ACC112 (cell line): Measurements from ENCODE around the gene PLEKHG4B.

Source experiments
- H2AFZ ChIP-seq: fragments of 200-600 bp; sonication (generic); one replicate; pipeline ENCODE4 v1.6.0; 2017; ENCODE audit warnings: antibody characterized with exemption, low read length; ENCODE audit not compliant: unreplicated experiment
- H3K27ac ChIP-seq: fragments of 200-600 bp; sonication (generic); 2 replicates; pipeline ENCODE4 v1.5.1; 2014; ENCODE audit warnings: low read depth, mild to moderate bottlenecking, antibody characterized with exemption, low read length, moderate library complexity
- H3K27me3 ChIP-seq: fragments of 200-600 bp; sonication (generic); 2 replicates; pipeline ENCODE4 v1.6.1; 2014; ENCODE audit warnings: mild to moderate bottlenecking, antibody characterized with exemption, low read length, moderate library complexity, mixed read lengths; ENCODE audit not compliant: insufficient read depth
- H3K36me3 ChIP-seq: fragments of 200-600 bp; sonication (generic); 2 replicates; pipeline ENCODE4 v1.6.1; 2016; ENCODE audit warnings: mild to moderate bottlenecking, antibody characterized with exemption, low read length, moderate library complexity, mixed read lengths; ENCODE audit not compliant: insufficient read depth
- H3K4me1 ChIP-seq: fragments of 200-600 bp; sonication (generic); one replicate; pipeline ENCODE4 v1.6.1; 2016; ENCODE audit warnings: low read length, mixed read lengths; ENCODE audit not compliant: insufficient read depth, unreplicated experiment, control insufficient read depth
- H3K4me3 ChIP-seq: fragments of 200-600 bp; sonication (generic); 2 replicates; pipeline ENCODE4 v1.5.1; 2014; ENCODE audit warnings: mild to moderate bottlenecking, low read depth, low read length
- H3K79me2 ChIP-seq: fragments of 200-600 bp; sonication (generic); one replicate; pipeline ENCODE4 v1.6.0; 2016; ENCODE audit warnings: low read length; ENCODE audit not compliant: control insufficient read depth, unreplicated experiment, insufficient read depth

Gene PLEKHG4B

DNA sequence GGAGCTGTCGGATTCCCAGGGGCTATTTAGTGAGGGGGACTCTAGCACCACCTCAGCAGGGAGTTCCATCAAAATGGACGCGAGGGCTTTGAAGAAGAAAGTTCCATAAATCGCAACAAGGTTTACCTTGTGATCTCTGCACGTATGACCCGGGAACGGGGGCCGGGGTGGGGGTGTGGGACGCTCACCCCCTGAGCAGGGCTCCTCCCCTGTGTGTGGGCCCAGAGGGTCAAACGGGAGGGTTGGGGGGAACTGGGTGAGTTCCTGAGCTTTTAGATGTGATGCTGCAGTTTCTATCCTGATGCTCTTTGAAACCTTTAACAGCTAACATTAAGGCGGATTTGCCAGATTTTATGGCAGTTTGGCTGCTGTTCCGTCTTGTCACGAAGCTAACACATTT lies 80.5 kb downstream of the PLEKHG4B start:
- no peaks in the 10 kb centered on the region for H3K36me3 ChIP-seq
- H2AFZ ChIP-seq, result no peak overlapping the region
- no peaks in the 10 kb centered on the region for H3K79me2 ChIP-seq
- peaks cover 16% of the 10 kb centered on the region for H3K4me1 ChIP-seq
- no peak overlapping the region for H3K4me3 ChIP-seq
- H3K27me3 ChIP-seq, result 0 out of 2 replicates have a peak, but pooled peaks cover 11% of the 10 kb centered on the region
- no peak overlapping the region for H3K27ac ChIP-seq

DNA sequence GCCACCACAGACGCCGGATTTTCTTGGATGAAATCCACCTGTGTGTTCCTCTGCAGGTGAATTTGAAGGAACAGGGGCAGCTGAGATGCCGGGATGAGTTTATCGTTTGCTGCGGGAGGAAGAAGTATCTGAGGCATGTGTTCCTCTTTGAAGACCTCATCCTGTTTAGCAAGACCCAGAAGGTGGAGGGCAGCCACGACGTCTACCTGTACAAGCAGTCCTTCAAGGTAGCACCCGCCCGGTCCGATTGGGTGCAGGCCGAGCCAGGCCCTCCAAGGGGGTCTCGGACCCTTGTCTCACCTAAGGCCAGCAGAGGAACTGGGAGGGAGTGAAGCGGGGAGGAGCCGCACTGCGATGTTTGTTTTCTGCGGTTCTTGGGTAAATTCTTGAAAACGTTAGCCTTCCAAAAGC lies 80.9 kb downstream of the PLEKHG4B start:
- no peaks in the 10 kb centered on the region for H3K79me2 ChIP-seq
- H3K4me3 ChIP-seq, result no peak overlapping the region
- no peaks in the 10 kb centered on the region for H3K36me3 ChIP-seq
- no peak overlapping the region for H2AFZ ChIP-seq
- H3K27me3 ChIP-seq, result peaks cover 14% of the 10 kb centered on the region; the same call in 1 of the 2 replicates
- peaks cover 15% of the 10 kb centered on the region for H3K4me1 ChIP-seq
- no peak overlapping the region for H3K27ac ChIP-seq

DNA sequence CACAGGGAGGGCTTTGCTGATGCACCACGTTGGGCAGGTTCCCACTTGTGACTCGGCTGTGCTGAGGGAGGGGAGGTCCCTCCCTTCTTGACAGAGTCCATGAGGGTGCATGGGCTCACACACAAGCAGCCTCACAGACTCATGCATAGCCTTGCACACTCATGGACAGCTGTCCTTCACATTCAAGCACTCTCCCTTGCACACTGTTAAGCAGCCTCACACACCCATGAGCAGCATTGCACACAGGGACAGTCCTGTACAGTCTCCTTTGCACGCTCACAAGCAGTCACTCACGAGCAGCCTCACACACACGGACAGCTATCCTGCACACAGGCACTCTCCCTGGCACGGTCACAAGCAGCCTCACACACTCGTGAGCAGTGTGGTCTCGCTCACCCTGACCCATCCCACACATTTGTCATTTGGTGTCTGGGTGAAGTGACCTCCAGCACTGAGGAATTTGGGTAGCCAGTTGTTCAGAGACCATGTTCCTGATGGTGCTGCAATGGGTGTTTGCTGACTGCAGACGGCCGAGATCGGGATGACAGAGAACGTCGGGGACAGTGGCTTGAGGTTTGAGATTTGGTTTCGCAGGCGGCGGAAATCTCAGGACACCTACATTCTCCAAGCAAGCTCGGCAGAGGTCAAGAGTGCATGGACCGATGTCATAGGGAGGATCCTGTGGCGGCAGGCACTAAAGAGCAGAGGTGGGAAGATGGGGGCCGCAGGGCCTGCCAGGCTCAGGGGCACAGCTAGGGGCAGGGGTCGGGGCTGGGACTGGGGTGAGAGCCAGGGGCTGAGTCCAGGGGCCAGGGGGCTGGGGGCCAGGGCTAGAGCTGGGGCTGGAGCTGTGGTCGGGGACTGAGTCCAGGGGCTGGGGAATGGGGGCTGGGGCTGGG lies 81.7 kb downstream of the PLEKHG4B start:
- peaks cover 22% of the 10 kb centered on the region for H3K27me3 ChIP-seq
- H3K27ac ChIP-seq, result no peak overlapping the region
- H3K4me3 ChIP-seq, result no peak overlapping the region
- no peaks in the 10 kb centered on the region for H3K79me2 ChIP-seq
- H3K4me1 ChIP-seq, result peaks cover 10% of the 10 kb centered on the region
- no peaks in the 10 kb centered on the region for H3K36me3 ChIP-seq
- H2AFZ ChIP-seq, result no peak overlapping the region

GRCh38 chr5:174291-174600 lies 82.3 kb downstream of the PLEKHG4B start:
- Histone ChIP-seq H3K36me3 (no peaks in the 10 kb centered on the region), H3K27ac (no peak overlapping the region), H3K4me3 (no peak overlapping the region), H2AFZ (no peak overlapping the region), H3K79me2 (no peaks in the 10 kb centered on the region), H3K4me1 (peaks cover 5% of the 10 kb centered on the region), H3K27me3 (peaks cover 28% of the 10 kb centered on the region)

DNA sequence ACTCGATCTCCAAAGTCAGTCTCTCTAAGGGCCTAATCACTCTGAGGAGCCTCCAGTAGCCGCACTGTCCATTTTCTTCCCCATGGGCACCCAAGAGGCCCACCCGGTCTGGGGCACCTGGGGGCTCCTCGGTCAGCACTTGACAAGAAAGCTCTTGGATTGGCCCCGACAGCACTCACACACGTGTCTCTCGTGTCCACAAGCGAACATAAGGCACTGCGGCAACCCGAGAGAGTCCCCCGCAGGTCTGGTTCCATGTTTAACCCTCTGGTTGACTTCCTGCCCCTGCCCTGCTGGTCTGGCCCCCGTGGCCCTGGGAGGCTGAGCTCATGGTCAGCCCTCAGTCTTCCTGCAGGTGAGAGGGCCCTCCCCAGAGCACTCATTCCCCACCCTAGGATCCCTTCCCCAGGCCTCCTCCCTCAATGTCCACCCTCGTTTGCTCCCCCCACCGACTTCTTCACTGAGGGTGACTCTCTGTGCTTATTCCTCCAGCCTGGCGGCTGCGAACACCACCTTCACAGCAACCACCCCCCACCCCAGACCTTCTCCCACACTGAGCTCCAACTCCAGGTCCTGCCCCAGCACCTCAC lies 83.0 kb downstream of the PLEKHG4B start:
- H3K27me3 ChIP-seq, result peaks cover 35% of the 10 kb centered on the region
- no peaks in the 10 kb centered on the region for H3K79me2 ChIP-seq
- no peaks in the 10 kb centered on the region for H3K4me1 ChIP-seq
- no peak overlapping the region for H3K4me3 ChIP-seq
- no peak overlapping the region for H3K27ac ChIP-seq
- H2AFZ ChIP-seq, result no peak overlapping the region
- no peaks in the 10 kb centered on the region for H3K36me3 ChIP-seq

GRCh38 chr5:176296-176823 lies 84.4 kb downstream of the PLEKHG4B start:
- peaks cover 40% of the 10 kb centered on the region for H3K27me3 ChIP-seq

DNA sequence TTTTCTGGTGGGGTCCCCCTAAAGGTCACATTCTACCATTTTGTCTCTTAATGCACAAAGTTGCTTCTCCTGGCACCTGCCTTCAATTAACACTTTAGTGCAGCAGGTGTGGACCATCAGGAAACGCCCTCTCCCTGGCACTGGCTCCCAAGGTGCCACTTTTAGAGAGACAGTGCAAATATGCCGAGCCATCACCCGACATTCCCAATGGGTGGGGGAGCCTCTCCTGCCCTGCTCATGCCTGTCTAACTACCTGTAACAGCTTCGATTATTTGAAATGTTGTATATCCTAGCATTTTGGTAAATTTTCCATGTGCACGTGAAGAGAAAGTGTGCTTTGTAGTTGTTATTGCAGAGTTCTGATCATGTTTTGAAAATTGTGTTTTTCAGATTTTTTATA lies 86.1 kb downstream of the PLEKHG4B start:
- peaks cover 39% of the 10 kb centered on the region for H3K27me3 ChIP-seq
- no peak overlapping the region for H3K4me3 ChIP-seq
- no peaks in the 10 kb centered on the region for H3K36me3 ChIP-seq

More at GRCh38 chr5:176296-176823, 84.4 kb downstream of the PLEKHG4B start:
- H3K36me3 ChIP-seq, result no peaks in the 10 kb centered on the region
- no peak overlapping the region for H2AFZ ChIP-seq
- H3K4me3 ChIP-seq, result no peak overlapping the region
- H3K4me1 ChIP-seq, result no peaks in the 10 kb centered on the region
- H3K27ac ChIP-seq, result no peak overlapping the region
- no peaks in the 10 kb centered on the region for H3K79me2 ChIP-seq

GRCh38 chr5:179401-179800 lies 87.4 kb downstream of the PLEKHG4B start:
- no peaks in the 10 kb centered on the region for H3K36me3 ChIP-seq
- no peak overlapping the region for H2AFZ ChIP-seq
- no peak overlapping the region for H3K27ac ChIP-seq
- H3K79me2 ChIP-seq, result no peaks in the 10 kb centered on the region
- H3K4me3 ChIP-seq, result no peak overlapping the region
- no peaks in the 10 kb centered on the region for H3K4me1 ChIP-seq
- peaks cover 31% of the 10 kb centered on the region for H3K27me3 ChIP-seq

More for the DNA sequence above, 86.1 kb downstream of the PLEKHG4B start:
- no peak overlapping the region for H2AFZ ChIP-seq
- no peaks in the 10 kb centered on the region for H3K79me2 ChIP-seq
- H3K4me1 ChIP-seq, result no peaks in the 10 kb centered on the region
- no peak overlapping the region for H3K27ac ChIP-seq

DNA sequence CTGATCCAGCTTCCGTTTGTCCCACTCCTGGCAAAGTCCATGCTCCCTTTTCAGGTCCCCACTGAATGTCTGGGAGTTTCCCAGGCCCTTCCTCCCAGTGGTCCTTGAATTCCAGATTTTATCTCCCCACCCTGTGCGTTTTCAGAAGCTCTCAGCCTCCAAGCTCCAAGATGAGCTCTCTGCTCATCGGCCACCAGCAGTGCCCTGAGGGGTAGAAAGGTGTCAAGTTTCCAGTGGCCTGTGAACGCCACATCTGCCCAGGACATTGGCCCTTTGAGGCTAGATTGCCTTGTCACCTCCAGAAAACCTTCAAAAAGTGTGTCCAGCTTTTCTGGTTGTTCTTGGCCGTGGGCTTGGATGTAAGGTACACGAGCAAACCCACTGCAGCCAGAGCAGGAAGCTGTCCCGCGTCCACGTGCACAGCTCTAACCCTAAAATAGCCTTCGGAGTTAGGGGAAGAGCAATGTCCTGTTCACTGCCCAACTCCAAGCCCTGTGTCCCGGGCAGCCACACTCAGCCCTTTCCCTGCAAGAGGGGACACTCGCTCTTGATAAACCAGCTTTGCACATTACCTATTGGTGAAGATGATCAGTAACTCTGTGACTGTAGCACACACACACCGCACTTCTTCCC lies 88.4 kb downstream of the PLEKHG4B start:
- H3K27me3 ChIP-seq, result peaks cover 31% of the 10 kb centered on the region
- no peaks in the 10 kb centered on the region for H3K36me3 ChIP-seq
- no peaks in the 10 kb centered on the region for H3K4me1 ChIP-seq

DNA sequence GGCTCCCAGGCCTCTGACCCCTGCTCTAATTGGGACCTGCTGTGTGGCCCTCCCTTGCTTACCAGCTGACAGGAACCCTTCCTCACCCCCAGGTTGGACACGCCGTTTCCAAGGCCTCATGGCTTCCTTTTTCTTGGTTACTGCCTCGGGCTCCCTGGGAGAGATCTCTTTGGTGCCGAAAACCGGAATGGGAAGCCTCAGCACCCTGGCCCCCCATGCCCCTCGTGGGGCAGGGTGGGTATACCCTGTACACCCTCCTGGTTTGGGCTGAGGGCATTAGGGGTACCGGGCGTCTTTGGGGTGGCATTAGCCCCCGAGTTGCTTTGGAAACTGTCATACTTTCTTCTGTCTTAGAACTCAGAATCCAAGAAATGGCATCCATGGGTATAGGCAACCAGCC lies 89.2 kb downstream of the PLEKHG4B start:
- no peak overlapping the region for H2AFZ ChIP-seq
- no peaks in the 10 kb centered on the region for H3K4me1 ChIP-seq
- no peak overlapping the region for H3K27ac ChIP-seq
- peaks cover 31% of the 10 kb centered on the region for H3K27me3 ChIP-seq
- H3K36me3 ChIP-seq, result no peaks in the 10 kb centered on the region
- H3K4me3 ChIP-seq, result no peak overlapping the region
- H3K79me2 ChIP-seq, result no peaks in the 10 kb centered on the region

More for the DNA sequence above, 88.4 kb downstream of the PLEKHG4B start:
- Histone ChIP-seq H3K4me3 (no peak overlapping the region), H2AFZ (no peak overlapping the region), H3K79me2 (no peaks in the 10 kb centered on the region), H3K27ac (no peak overlapping the region)
